ENCODE results near the gene ARRDC4. TPM values are rescaled to one million over a fixed set of nuclear protein-coding genes. Genes with fewer than 3 reads are reported as not detected.

Gene ARRDC4
- total RNA-seq, 2 experiments from 2014 or later, result 0.13 to 0.18 TPM

- H3K9me3 Mint-ChIP-seq, result no peaks in the 10 kb centered on the region
- H3K27me3 Mint-ChIP-seq, result no peaks in the 10 kb centered on the region
- no peaks in the 10 kb centered on the region for H3K4me1 Mint-ChIP-seq
- H3K4me3 Mint-ChIP-seq, result no peak overlapping the region
- no peaks in the 10 kb centered on the region for H3K36me3 Mint-ChIP-seq (ENCODE audit: low read depth)
- CTCF ChIA-PET, result no interaction called here
- DNase-seq, result no peak
- H3K27ac Mint-ChIP-seq, result no peak overlapping the region
- POLR2A ChIA-PET, result no interaction called here
Measured at GRCh38 chr15:98013631-98014030, 53.1 kb downstream of the ARRDC4 start.

- Mint-ChIP-seq H3K4me1 (no peaks in the 10 kb centered on the region), H3K36me3 (ENCODE audit: low read depth) (no peaks in the 10 kb centered on the region), H3K4me3 (no peak overlapping the region), H3K27me3 (no peaks in the 10 kb centered on the region), H3K27ac (no peak overlapping the region), H3K9me3 (no peaks in the 10 kb centered on the region)
- ChIA-PET CTCF (interaction anchor here (1.1 kb wide), 1 partner anchor 10 kb away, joined by 3 read pairs; no protein-coding TSS in a partner anchor), POLR2A (no interaction called here)
- no peak for DNase-seq
Measured at GRCh38 chr15:98017150-98017964, 56.9 kb downstream of the ARRDC4 start.

- DNase-seq, result no peak
- Mint-ChIP-seq H3K4me1 (no peaks in the 10 kb centered on the region), H3K36me3 (ENCODE audit: low read depth) (no peaks in the 10 kb centered on the region), H3K4me3 (no peak overlapping the region), H3K27me3 (no peaks in the 10 kb centered on the region), H3K27ac (no peak overlapping the region), H3K9me3 (no peaks in the 10 kb centered on the region)
- CTCF ChIA-PET, result no interaction called here
- POLR2A ChIA-PET, result no interaction called here
Measured at GRCh38 chr15:98018761-98019351, 58.4 kb downstream of the ARRDC4 start.
